Measurements from ENCODE around the gene CYP3A4. TPM values are rescaled to one million over a fixed set of nuclear protein-coding genes. Genes with fewer than 3 reads are reported as not detected.

Gene CYP3A4
- total and polyA plus RNA-seq, 2 of the 8 experiments (the other 6 are each of a cell fraction or from before 2014, with no cell fraction given): not detected

- Histone ChIP-seq H2BK20ac (ENCODE audit: low read length) (no peak overlapping the region), H4K20me1 (replicated peaks in 1 of 2; ENCODE audit: control insufficient read depth in 1 of 2, insufficient read depth in 2 of 2, low read length in 2 of 2) (no peaks in the 10 kb centered on the region), H2BK15ac (ENCODE audit: low read length) (no peak overlapping the region), H3K23ac (ENCODE audit: insufficient read length) (no peak overlapping the region), H4K8ac (ENCODE audit: extremely low read depth, insufficient read depth, low read length) (no peak overlapping the region), H3K27me3 (replicated peaks in 1 of 4; ENCODE audit: control insufficient read depth in 3 of 4, extremely low read depth in 1 of 4, insufficient read depth in 3 of 4, low read length in 3 of 4) (no peaks in the 10 kb centered on the region), H3K79me2 (ENCODE audit: control insufficient read depth in 1 of 2, insufficient read depth in 2 of 2, low read length in 2 of 2) (no peaks in the 10 kb centered on the region), H3K79me1 (ENCODE audit: low read depth, low read length) (no peaks in the 10 kb centered on the region), H3K4me2 (ENCODE audit: insufficient read depth in 1 of 2, low read depth in 2 of 2, low read length in 2 of 2) (no peak overlapping the region), H3K14ac (ENCODE audit: insufficient read length) (no peak overlapping the region), H2BK120ac (replicated peaks; ENCODE audit: low read depth, low read length) (no peak overlapping the region), H3K18ac (ENCODE audit: extremely low read depth, low read length) (no peak overlapping the region), H3K9me3 (ENCODE audit: insufficient read depth in 2 of 2, low read depth in 1 of 2, low read length in 1 of 2) (no peaks in the 10 kb centered on the region), H3K23me2 (ENCODE audit: low read depth, low read length) (no peaks in the 10 kb centered on the region), H2BK5ac (ENCODE audit: low read depth, low read length) (no peak overlapping the region), H3K4me3 (ENCODE audit: extremely low read depth in 1 of 4, insufficient read depth in 2 of 4, low read depth in 3 of 4, low read length in 4 of 4) (no peak overlapping the region), H2AK5ac (ENCODE audit: low read depth, low read length) (no peak overlapping the region), H4K5ac (ENCODE audit: insufficient read length, low read depth, low read length) (no peak overlapping the region), H3K4me1 (replicated peaks in 1 of 4; ENCODE audit: control insufficient read depth in 3 of 4, insufficient read depth in 4 of 4, low read length in 3 of 4) (no peaks in the 10 kb centered on the region), H3K56ac (replicated peaks; ENCODE audit: insufficient read length, low read depth, low read length) (no peak overlapping the region), H3K4ac (replicated peaks; ENCODE audit: insufficient read length, low read depth, low read length) (no peak overlapping the region), H2BK12ac (ENCODE audit: low read depth, low read length) (no peak overlapping the region), H3K27ac (ENCODE audit: low read depth, low read length) (no peak overlapping the region), H4K91ac (replicated peaks; ENCODE audit: insufficient read length, low read length) (no peak overlapping the region), H3K36me3 (ENCODE audit: control insufficient read depth in 2 of 4, insufficient read depth in 4 of 4, low read length in 3 of 4) (no peaks in the 10 kb centered on the region), H2AFZ (ENCODE audit: low read length) (no peak overlapping the region), H3K9ac (replicated peaks in 1 of 4; ENCODE audit: extremely low read depth in 1 of 4, low read depth in 3 of 4, low read length in 3 of 4) (no peak overlapping the region)
- no peak for FAIRE-seq
- no peak for DNase-seq (ENCODE audit: low read depth in 1 of 2, low spot score in 2 of 2)
- ChIA-PET CTCF (ENCODE audit: partially characterized antibody) (no interaction called here), POLR2A (ENCODE audit: partially characterized antibody) (interaction anchor here (1.0 kb wide), 1 partner anchor 113 kb away, joined by 4 read pairs; no protein-coding TSS in a partner anchor)
- TF ChIP-seq EP300 (IDR thresholded peaks at IDR 0.05; ENCODE audit: borderline replicate concordance in 1 of 2, low read depth in 2 of 2, low read length in 2 of 2): no peak
- TF ChIP-seq SP2 (IDR thresholded peaks at IDR 0.05; ENCODE audit: low read length): no peak
- TF ChIP-seq TCF12 (IDR thresholded peaks at IDR 0.05; ENCODE audit: low read depth, low read length): no peak
- TF ChIP-seq MAFK (IDR thresholded peaks at IDR 0.05; ENCODE audit: low read depth, low read length): no peak
- TF ChIP-seq TEAD4 (IDR thresholded peaks at IDR 0.05; ENCODE audit: low read depth, low read length): no peak
- no peak for TF ChIP-seq CHD2 (IDR thresholded peaks at IDR 0.05; ENCODE audit: low read length)
- no peak for TF ChIP-seq RFX5 (IDR thresholded peaks at IDR 0.05; ENCODE audit: borderline replicate concordance, low read depth, low read length)
Observed at GRCh38 chr7:99831595-99831994, 47.6 kb upstream of the CYP3A4 start.
